Neuronal stem cell (in vitro differentiated cells): ENCODE data around the gene NTRK2.

Experiments
- DNase-seq: peaks from one replicate; pipeline ENCODE4 v3.0.0-alpha.2; 2013; ENCODE audit warnings: low spot score
- H2AFZ ChIP-seq: one replicate; pipeline ENCODE4 v1.6.1; 2013; ENCODE audit warnings: mild to moderate bottlenecking, low read length, inconsistent platforms
- H2AK5ac ChIP-seq: 2 replicates; pipeline ENCODE4 v1.6.1; 2013; ENCODE audit warnings: low read depth, mild to moderate bottlenecking, inconsistent platforms, low read length, moderate library complexity, mixed read lengths
- H2BK120ac ChIP-seq: 2 replicates; pipeline ENCODE4 v1.6.1; 2013; ENCODE audit warnings: low read depth, mild to moderate bottlenecking, inconsistent platforms, low read length, moderate library complexity, mixed read lengths
- H2BK12ac ChIP-seq: one replicate; pipeline ENCODE4 v1.6.1; 2013; ENCODE audit warnings: low read length, inconsistent platforms
- H2BK15ac ChIP-seq: 2 replicates; pipeline ENCODE4 v1.6.1; 2013; ENCODE audit warnings: mild to moderate bottlenecking, low read length, inconsistent platforms, mixed read lengths
- H2BK5ac ChIP-seq: one replicate; pipeline ENCODE4 v1.6.1; 2013; ENCODE audit warnings: inconsistent platforms, mild to moderate bottlenecking, low read length, moderate library complexity
- H3K14ac ChIP-seq: one replicate; pipeline ENCODE4 v1.6.1; 2013; ENCODE audit warnings: low read length, inconsistent platforms
- H3K18ac ChIP-seq: 2 replicates; pipeline ENCODE4 v1.6.1; 2013; ENCODE audit warnings: low read length, inconsistent platforms
- H3K23ac ChIP-seq: 2 replicates; pipeline ENCODE4 v1.6.1; 2013; ENCODE audit warnings: low read depth, mild to moderate bottlenecking, mixed read lengths, low read length, inconsistent platforms; ENCODE audit not compliant: poor library complexity
- H3K27ac ChIP-seq: replicated peaks from 3 replicates; pipeline ENCODE4 v1.5.1; 2013; ENCODE audit warnings: low read length, inconsistent platforms
- H3K27me3 ChIP-seq, 3 experiments: 2 replicates each; pipeline ENCODE4 v1.6.1; 2013; ENCODE audit warnings: low read length in 3 of 3, mild to moderate bottlenecking in 2 of 3, inconsistent platforms in 1 of 3, low read depth in 1 of 3, mixed read lengths in 1 of 3, moderate library complexity in 1 of 3; ENCODE audit not compliant: control insufficient read depth in 3 of 3, insufficient read depth in 3 of 3
- H3K36me3 ChIP-seq, 2 donors: replicated peaks in 1 of 2; 2 replicates each; pipeline ENCODE4 v1.6.1; 2013; ENCODE audit warnings: low read length in 2 of 2; ENCODE audit not compliant: control insufficient read depth in 2 of 2, insufficient read depth in 2 of 2
- H3K4ac ChIP-seq: 2 replicates; pipeline ENCODE4 v1.6.1; 2013; ENCODE audit warnings: inconsistent platforms, mild to moderate bottlenecking, low read length, moderate library complexity
- H3K4me1 ChIP-seq, 2 donors: 1 replicate in 1 of 2; 2 replicates in 1 of 2; pipeline ENCODE4 v1.6.1; 2013; ENCODE audit warnings: low read length in 2 of 2, low read depth in 1 of 2; ENCODE audit not compliant: control insufficient read depth in 2 of 2, insufficient read depth in 1 of 2
- H3K4me2 ChIP-seq: one replicate; pipeline ENCODE4 v1.6.1; 2013; ENCODE audit warnings: mild to moderate bottlenecking, low read length, inconsistent platforms; ENCODE audit not compliant: insufficient read depth, poor library complexity, severe bottlenecking
- H3K4me3 ChIP-seq, 2 donors: 2 replicates each; pipeline ENCODE4 v1.5.1; 2013; ENCODE audit warnings: low read length in 2 of 2, mild to moderate bottlenecking in 2 of 2, inconsistent platforms in 1 of 2, moderate library complexity in 1 of 2
- H3K79me1 ChIP-seq: one replicate; pipeline ENCODE4 v1.6.1; 2013; ENCODE audit warnings: low read depth, mild to moderate bottlenecking, inconsistent platforms, low read length, moderate library complexity
- H3K9ac ChIP-seq: one replicate; pipeline ENCODE4 v1.6.1; 2013; ENCODE audit warnings: mild to moderate bottlenecking, low read depth, low read length, inconsistent platforms; ENCODE audit not compliant: poor library complexity
- H3K9me3 ChIP-seq, 2 donors: replicated peaks in 1 of 2; 2 replicates each; pipeline versions ENCODE3 to v1.6.1; 2013; ENCODE audit warnings: low read length in 2 of 2, mild to moderate bottlenecking in 2 of 2, inconsistent platforms in 1 of 2, low read depth in 1 of 2, mixed read lengths in 1 of 2, moderate library complexity in 1 of 2; ENCODE audit not compliant: control insufficient read depth in 2 of 2, insufficient read depth in 1 of 2
- H4K8ac ChIP-seq: one replicate; pipeline ENCODE4 v1.6.1; 2013; ENCODE audit warnings: low read depth, mild to moderate bottlenecking, inconsistent platforms, low read length, moderate library complexity
- H4K91ac ChIP-seq: one replicate; pipeline ENCODE4 v1.6.1; 2013; ENCODE audit warnings: low read length, low read depth, mild to moderate bottlenecking, inconsistent platforms; ENCODE audit not compliant: poor library complexity
- WGBS, 2 donors: extraction: QIAGEN DNeasy Blood & Tissue Kit; methylation state at CpG; one replicate each; pipeline ENCODE4 v1.1.7; 2013; ENCODE audit warnings: missing lambda C conversion rate in 2 of 2, mixed read lengths in 1 of 2; ENCODE audit not compliant: insufficient read length in 2 of 2, insufficient replicate concordance in 1 of 2; ENCODE audit errors: extremely low coverage in 2 of 2; 5-methylcytosine and 5-hydroxymethylcytosine counted together

Gene NTRK2

GRCh38 chr9:84975926-84976325 is 306.4 kb downstream of the NTRK2 start:
- Histone ChIP-seq H3K14ac (no peak overlapping the region), H3K79me1 (no peaks in the 10 kb centered on the region), H2AFZ (peak overlapping the region; percentile 57), H4K8ac (no peak overlapping the region), H2BK120ac (no peak overlapping the region), H2BK5ac (no peak overlapping the region), H3K4me2 (no peak overlapping the region), H3K9ac (no peak overlapping the region), H2BK12ac (no peak overlapping the region), H3K4ac (no peak overlapping the region), H3K9me3 (no peaks in the 10 kb centered on the region), H3K18ac (no peak overlapping the region), H4K91ac (no peak overlapping the region), H3K4me1 (peaks cover 11 to 17% of the 10 kb centered on the region in 2 donors), H2AK5ac (no peak overlapping the region), H2BK15ac (no peak overlapping the region), H3K27me3 (no peaks in the 10 kb centered on the region), H3K4me3 (no peak overlapping the region), H3K27ac (no peak overlapping the region), H3K23ac (no peak overlapping the region), H3K36me3 (no peaks in the 10 kb centered on the region)
- WGBS, 2 donors = no CpG with 5 or more reads among the region's 2 CpGs
- DNase-seq = no peak

DNA sequence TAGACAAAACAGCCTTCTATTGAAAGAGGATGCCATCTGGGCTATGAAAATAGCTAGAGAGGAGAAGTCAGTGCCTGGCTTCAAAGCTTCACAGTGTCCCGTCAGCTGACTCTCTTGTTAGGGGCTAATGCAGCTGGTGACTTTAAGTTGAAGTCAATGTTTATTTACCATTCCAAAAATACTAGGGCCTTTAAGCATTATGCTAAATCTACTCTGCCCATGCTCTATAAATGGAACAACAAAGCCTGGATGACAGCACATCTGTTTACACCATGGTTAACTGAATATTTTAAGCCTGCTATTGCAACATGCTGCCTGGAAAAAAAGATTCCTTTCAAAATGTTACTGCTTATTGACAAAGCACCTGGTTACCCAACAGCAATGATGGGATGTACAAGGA is 309.1 kb downstream of the NTRK2 start:
- no peak overlapping the region for H3K18ac ChIP-seq
- no CpG with 5 or more reads among the region's 1 CpG for WGBS, 2 donors
- DNase-seq = no peak

DNA sequence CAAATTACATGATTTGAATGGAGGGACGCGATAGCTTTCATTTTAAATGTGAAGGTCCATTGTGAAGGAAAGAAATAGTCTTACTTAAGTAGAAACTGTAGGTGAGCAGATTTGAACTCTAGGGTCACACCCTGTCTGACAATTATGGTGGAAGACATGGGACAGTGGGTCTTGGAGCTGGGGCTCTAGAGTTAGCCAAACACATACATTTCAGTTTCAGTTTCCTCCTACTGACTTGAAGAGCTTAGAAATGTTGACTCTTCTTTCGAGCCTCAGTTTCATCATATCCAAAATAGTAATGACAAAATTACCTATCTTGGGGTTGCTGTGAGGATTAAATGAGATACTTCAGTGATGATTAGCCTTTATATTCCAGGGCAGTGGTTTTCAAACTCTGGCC is 314.2 kb downstream of the NTRK2 start:
- no peak overlapping the region for H3K4ac ChIP-seq
- WGBS, 2 donors = no CpG with 5 or more reads among the region's 3 CpGs
- H4K8ac ChIP-seq = no peak overlapping the region
- H3K27ac ChIP-seq = no peak overlapping the region
- H2AK5ac ChIP-seq = no peak overlapping the region
- no peak overlapping the region for H2BK15ac ChIP-seq
- no peak for DNase-seq
- H2BK12ac ChIP-seq = no peak overlapping the region
- no peak overlapping the region for H3K18ac ChIP-seq
- no peaks in the 10 kb centered on the region for H3K27me3 ChIP-seq
- no peak overlapping the region for H3K4me3 ChIP-seq
- H2AFZ ChIP-seq = no peak overlapping the region
- no peaks in the 10 kb centered on the region for H3K79me1 ChIP-seq
- H3K4me1 ChIP-seq = no peaks in the 10 kb centered on the region
- no peak overlapping the region for H3K9ac ChIP-seq
- H4K91ac ChIP-seq = no peak overlapping the region
- H3K14ac ChIP-seq = no peak overlapping the region
- H3K23ac ChIP-seq = no peak overlapping the region
- no peak overlapping the region for H3K4me2 ChIP-seq
- H2BK5ac ChIP-seq = no peak overlapping the region
- no peak overlapping the region for H2BK120ac ChIP-seq
- no peaks in the 10 kb centered on the region for H3K36me3 ChIP-seq
- H3K9me3 ChIP-seq = no peaks in the 10 kb centered on the region

More for the DNA sequence above, 309.1 kb downstream of the NTRK2 start:
- Histone ChIP-seq H3K36me3 (no peaks in the 10 kb centered on the region), H3K14ac (no peak overlapping the region), H3K27ac (no peak overlapping the region), H3K9me3 (no peaks in the 10 kb centered on the region), H2AFZ (no peak overlapping the region), H4K91ac (no peak overlapping the region), H2AK5ac (no peak overlapping the region), H3K27me3 (no peaks in the 10 kb centered on the region), H3K4me2 (no peak overlapping the region), H2BK15ac (no peak overlapping the region), H3K4me1 (peaks cover 11 to 17% of the 10 kb centered on the region in 2 donors), H3K9ac (no peak overlapping the region), H2BK120ac (no peak overlapping the region), H3K4me3 (no peak overlapping the region), H3K4ac (no peak overlapping the region), H4K8ac (no peak overlapping the region), H3K23ac (no peak overlapping the region), H2BK5ac (no peak overlapping the region), H2BK12ac (no peak overlapping the region), H3K79me1 (no peaks in the 10 kb centered on the region)

- peaks cover 16 to 21% of the 10 kb centered on the region in 2 donors for H3K4me1 ChIP-seq
These were observed 319.1 kb downstream of the NTRK2 start for GRCh38 chr9:84988621-84989020.

More at GRCh38 chr9:84988621-84989020, 319.1 kb downstream of the NTRK2 start:
- Histone ChIP-seq H3K4me3 (no peak overlapping the region), H2AK5ac (no peak overlapping the region), H2BK120ac (no peak overlapping the region), H3K27me3 (no peaks in the 10 kb centered on the region), H3K27ac (no peak overlapping the region), H2BK15ac (no peak overlapping the region), H3K79me1 (no peaks in the 10 kb centered on the region), H2AFZ (no peak overlapping the region), H3K23ac (no peak overlapping the region), H4K8ac (no peak overlapping the region), H3K9ac (no peak overlapping the region), H3K4ac (no peak overlapping the region), H3K9me3 (no peaks in the 10 kb centered on the region), H3K4me2 (no peak overlapping the region), H2BK12ac (no peak overlapping the region), H2BK5ac (no peak overlapping the region), H3K14ac (no peak overlapping the region), H4K91ac (no peak overlapping the region), H3K18ac (peak overlapping the region; percentile 62), H3K36me3 (no peaks in the 10 kb centered on the region)
- DNase-seq = no peak
- no CpG with 5 or more reads among the region's 2 CpGs for WGBS, 2 donors
